ENCODE data around the gene ZC3H7A. TPM values are rescaled to one million over a fixed set of nuclear protein-coding genes. Genes with fewer than 3 reads are reported as not detected.

ZC3H7A gene
- polyA plus RNA-seq, 1 donor = 108 TPM

GRCh38 chr16:11705311-11706025 lies 91.6 kb downstream of the ZC3H7A start:
- DNase-seq = no peak

Other genes starting within 250 kb of the ZC3H7A start
- 103 TPM for gene LITAF, start 210.3 kb downstream of the ZC3H7A start, polyA plus RNA-seq (ENCODE audit: insufficient read length)
- 33.3 TPM for gene SNN, start 128.8 kb downstream of the ZC3H7A start, polyA plus RNA-seq (ENCODE audit: insufficient read length)
- gene TXNDC11, start 54.4 kb downstream of the ZC3H7A start, polyA plus RNA-seq (ENCODE audit: insufficient read length) = 38.3 TPM
- 216 TPM for gene RSL1D1, start 54.3 kb upstream of the ZC3H7A start, polyA plus RNA-seq (ENCODE audit: insufficient read length)
- 140 TPM for gene GSPT1, start 118.7 kb upstream of the ZC3H7A start, polyA plus RNA-seq (ENCODE audit: insufficient read length)
- 13.6 TPM for gene NPIPB2, start 144.8 kb upstream of the ZC3H7A start, polyA plus RNA-seq (ENCODE audit: insufficient read length)
- gene TNFRSF17, start 168.0 kb upstream of the ZC3H7A start, polyA plus RNA-seq (ENCODE audit: insufficient read length) = 0.18 TPM
- gene SNX29, start 179.5 kb upstream of the ZC3H7A start, polyA plus RNA-seq (ENCODE audit: insufficient read length) = 34.6 TPM